Measurements from ENCODE around the gene EYA2.
"Not testable (repeated sequence)": the region's sequence is repeated elsewhere in the genome, so short reads cannot be mapped to it uniquely, and the experiment has no call there.

Gene EYA2, protein sequence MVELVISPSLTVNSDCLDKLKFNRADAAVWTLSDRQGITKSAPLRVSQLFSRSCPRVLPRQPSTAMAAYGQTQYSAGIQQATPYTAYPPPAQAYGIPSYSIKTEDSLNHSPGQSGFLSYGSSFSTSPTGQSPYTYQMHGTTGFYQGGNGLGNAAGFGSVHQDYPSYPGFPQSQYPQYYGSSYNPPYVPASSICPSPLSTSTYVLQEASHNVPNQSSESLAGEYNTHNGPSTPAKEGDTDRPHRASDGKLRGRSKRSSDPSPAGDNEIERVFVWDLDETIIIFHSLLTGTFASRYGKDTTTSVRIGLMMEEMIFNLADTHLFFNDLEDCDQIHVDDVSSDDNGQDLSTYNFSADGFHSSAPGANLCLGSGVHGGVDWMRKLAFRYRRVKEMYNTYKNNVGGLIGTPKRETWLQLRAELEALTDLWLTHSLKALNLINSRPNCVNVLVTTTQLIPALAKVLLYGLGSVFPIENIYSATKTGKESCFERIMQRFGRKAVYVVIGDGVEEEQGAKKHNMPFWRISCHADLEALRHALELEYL

DNA sequence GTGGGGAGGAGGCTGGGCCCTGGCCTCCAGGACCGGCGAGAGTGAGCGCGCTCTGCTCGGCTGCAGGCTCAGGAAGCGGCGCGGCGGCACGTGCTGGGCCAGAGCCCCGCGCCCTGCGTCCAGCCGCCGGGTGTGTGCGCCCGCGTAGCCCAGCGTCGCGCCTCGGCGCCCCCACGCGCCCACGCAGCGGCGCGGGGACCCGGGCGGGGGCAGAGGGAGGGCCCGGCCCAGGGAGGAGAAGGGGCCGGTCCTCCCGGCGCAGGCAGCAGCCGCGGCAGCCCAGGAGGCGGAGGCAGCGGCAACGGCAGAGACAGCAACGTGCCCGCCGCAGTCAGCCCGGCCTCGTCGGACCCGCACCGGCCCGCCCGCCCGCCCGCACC lies at the start of gene EYA2:
EYA2 (plus strand) TSS at position 265 of the 380 bp plus-strand sequence. CDS start 95,168 bp downstream, outside the sequence.
- DNase-seq (ENCODE audit: low read depth in 4 of 4, low spot score in 1 of 4), result no peak

DNA sequence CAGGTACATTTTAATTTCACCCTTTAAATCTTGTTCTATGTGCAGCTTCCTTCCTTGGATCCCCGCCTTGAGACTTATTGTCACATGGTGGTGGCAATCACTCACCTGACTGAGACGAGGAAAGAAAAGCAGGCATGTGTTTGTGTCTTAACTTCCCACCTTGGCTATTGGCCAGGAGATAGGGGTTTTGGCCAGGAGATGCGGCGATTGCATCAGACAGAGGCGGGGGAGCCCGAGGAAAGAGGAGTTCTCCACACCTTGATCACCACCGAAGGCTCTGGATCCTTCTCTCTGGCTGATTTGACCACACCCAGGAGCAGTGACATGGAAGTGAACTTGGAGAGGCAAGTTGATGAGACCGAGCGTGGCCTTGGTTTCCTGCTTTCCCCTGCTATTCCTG lies 49.7 kb upstream of the EYA2 start:
- DNase-seq (ENCODE audit: low read depth in 4 of 4, low spot score in 1 of 4), result no peak

DNA sequence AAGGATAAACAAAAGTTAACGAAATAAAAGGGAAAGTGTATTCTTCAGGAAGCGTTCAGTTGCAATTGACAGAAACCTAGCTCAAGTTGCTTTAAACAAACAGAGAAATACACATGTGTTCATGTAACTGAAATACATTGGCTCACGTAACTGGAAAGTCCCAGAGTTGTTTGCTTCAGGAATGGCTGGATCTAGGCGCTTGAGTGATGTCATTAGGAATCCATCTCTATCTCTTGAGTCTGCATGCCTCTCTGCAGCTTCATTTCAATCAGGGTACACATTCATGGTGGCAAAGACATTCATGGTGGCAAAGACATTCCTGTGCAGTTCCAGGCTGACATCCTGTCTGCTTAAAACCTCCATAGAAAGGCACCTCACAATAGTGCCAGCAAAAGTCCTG lies 45.4 kb upstream of the EYA2 start:
- DNase-seq (ENCODE audit: low read depth in 4 of 4, low spot score in 1 of 4), result no peak

DNA sequence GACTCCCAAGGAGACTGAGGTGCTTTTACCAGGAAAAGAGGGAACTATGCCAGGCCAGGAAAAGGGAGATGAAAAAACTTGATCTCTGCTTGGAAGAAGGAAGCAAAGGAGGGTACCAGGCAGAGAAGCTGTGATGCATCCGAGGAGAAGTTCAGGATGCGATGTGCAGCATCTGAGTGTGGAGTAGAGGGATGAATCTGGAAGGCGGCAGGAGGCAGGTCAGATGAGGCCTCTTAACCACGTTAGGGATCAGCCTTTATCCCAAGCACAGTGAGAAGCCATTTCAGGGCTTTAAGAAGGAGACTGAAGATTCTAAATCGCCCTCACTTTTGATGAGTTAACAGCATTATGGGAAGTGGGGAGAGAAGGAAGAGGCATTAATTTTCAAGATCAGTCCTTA lies 44.9 kb upstream of the EYA2 start:
- no peak for DNase-seq (ENCODE audit: low read depth in 4 of 4, low spot score in 1 of 4)

DNA sequence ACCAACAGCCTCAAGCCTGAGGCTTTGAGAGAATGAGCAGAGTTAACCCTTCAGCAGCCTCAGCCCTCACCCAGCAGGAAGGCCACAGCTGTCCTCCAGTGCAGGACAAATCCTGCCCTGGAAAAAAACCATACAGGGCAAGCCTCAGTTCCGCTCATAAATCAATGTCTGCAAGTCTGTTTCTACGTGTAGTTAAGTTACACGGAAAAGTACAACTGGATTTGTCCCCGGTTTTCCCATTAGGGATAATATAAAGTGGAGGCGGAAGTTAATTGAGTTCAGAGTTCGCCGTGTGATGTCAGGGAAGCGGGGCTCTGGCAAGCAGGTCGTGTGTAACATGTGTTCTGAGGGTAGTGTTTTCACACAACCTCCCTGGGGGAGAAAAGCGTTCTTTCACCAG lies 44.2 kb upstream of the EYA2 start:
- no peak for DNase-seq (ENCODE audit: low read depth in 4 of 4, low spot score in 1 of 4)

DNA sequence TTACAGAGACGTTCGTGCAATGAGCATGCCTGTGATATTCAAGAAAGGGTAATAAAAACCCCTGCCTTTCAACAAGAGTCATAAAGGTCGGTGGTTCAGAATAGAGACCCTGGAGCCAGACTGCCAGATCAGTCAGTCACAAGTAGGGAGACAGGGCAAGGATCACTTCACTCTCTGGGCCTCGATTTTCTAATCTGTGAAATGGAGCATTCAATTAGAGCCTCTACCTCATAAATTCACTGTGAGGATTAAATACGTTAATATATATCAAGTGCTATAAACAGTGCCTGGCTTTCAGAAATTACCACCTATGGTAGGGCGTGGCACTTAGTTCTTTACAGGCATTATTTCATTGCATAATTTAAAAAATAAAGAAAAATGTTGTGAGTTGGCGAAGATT lies 43.7 kb upstream of the EYA2 start:
- no peak for DNase-seq (ENCODE audit: low read depth in 4 of 4, low spot score in 1 of 4)

DNA sequence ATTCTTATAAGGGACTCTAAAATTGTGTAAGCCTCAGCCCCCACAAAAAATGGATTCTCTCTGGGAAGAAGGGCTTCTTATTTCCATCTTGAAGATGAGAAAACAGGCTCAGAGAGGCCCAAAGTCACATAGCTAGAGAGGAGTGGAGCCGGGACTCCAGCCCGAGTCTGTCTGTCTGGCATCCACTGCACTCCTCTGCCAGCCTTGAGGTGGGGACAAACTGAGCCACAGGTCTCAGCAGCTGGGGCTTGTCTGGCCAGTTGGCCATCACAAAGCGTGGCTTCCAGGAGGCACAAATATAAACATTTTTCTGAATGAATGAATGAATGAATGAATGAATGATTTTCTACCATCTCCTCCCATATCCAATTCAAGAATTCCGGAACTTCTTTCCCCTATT lies 42.9 kb upstream of the EYA2 start:
- DNase-seq (ENCODE audit: low read depth in 4 of 4, low spot score in 1 of 4), result no peak

DNA sequence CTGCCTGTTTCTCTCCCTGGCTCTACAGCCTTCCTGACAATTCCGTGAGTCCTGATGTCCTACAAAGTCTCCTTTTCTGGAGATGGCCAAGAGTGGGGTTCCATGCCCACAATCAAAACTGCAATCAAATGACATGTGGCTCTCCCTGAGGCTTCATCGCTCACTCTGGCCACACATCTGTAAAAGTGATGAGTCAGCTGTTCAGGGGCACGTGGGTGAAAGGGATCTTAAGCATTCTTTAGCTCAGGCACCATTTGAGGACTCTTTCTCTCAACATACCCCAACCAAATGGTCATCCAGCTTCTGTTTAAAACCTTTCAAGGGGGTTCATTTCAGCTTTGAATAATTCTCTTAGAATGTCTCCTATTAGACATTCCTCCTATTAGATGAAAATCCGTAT lies 42.3 kb upstream of the EYA2 start:
- DNase-seq (ENCODE audit: low read depth in 4 of 4, low spot score in 1 of 4), result no peak

DNA sequence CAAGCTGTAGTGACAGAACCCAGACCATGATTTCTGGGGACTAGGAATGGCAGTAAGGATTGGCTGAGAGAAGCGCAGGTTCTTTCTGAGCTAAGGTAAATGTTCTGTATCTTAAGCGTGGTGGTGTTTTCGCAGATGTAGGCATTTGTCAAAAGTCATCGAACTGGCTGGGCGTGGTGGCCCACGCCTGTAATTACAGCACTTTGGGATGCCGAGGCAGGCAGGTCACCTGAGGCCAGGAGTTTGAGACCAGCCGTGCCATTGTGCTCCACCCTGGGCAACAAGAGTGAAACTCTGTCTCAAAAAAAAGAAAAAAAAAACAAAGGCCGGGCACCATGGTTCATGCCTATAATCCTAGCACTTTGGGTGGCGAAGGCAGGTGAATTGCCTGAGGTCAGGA lies 40.7 kb upstream of the EYA2 start:
- DNase-seq (ENCODE audit: low read depth in 4 of 4, low spot score in 1 of 4), result no peak

DNA sequence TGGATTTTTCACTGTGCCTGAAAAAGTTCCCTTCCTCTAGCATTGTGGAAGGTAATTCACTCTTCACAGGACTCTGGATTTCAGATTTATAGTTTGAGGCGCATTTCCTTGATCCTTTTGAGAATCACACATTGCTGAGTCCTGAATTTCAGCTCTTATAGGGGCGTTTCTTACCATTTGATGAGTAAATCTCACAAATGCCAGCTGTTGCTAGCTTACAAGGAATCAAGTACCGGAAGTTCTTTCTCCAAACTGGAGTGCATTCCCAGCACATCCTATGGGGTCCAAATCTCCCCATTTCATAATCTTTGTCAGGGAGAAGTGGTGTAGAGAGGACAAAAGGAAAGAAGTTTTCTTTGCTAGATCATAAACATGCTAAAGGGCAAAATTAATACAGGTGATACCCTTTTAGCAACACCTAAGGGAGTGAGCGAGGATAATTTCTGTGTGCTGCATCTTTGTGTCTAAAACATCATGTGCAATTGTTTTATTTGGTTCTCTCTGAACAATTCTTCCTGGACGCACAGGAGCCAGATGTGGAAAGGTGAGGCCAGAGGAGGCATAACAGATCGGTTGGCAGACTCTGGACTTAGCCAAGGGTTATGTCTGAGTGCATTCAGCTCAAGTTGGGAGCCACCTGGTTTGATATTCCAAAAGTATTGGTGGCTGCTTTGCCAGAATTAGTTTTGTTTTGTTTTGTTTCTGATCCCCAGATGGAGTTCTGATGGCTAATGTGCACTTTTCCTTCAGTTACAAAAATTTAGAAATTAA lies 37.4 kb upstream of the EYA2 start:
- no peak for DNase-seq (ENCODE audit: low read depth in 4 of 4, low spot score in 1 of 4)

DNA sequence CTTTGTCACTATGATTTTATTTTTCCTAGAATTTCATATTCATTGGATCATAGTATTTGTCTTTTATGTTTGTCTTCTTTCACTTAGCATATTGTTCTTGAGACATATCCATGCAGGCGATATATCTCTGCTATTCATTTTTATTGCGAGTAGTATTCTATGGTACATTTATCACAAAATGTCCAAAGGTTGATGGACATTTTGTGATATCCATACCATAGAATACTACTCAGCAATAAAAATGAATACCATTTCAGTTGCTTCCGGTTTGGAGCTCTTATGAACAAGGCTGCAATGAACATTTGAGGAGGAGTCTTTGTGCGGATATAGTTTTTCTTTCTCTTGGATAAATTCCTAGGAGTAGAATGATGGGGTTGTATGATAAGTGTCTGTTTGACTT lies 28.8 kb upstream of the EYA2 start:
- DNase-seq (ENCODE audit: low read depth in 4 of 4, low spot score in 1 of 4), result no peak

DNA sequence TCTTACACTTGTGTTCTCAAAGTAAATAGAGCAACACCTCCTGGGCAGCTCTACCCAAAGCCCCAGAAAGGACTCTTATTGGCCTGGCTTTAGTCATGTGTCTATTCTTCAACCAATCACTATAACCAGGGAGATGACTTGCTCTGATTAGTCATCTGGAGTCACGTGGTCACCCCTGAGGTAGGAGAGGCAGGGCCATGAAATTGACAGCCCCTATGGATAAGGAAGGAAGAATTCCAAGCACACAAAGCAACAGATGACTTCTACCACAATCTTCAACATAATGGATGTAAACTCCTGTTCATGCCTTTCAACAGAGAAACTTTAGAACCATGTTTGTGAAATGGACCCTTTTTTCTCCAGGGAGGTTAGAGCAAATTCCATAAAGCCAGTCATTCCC lies 24.6 kb upstream of the EYA2 start:
- no peak for DNase-seq (ENCODE audit: low read depth in 4 of 4, low spot score in 1 of 4)

DNA sequence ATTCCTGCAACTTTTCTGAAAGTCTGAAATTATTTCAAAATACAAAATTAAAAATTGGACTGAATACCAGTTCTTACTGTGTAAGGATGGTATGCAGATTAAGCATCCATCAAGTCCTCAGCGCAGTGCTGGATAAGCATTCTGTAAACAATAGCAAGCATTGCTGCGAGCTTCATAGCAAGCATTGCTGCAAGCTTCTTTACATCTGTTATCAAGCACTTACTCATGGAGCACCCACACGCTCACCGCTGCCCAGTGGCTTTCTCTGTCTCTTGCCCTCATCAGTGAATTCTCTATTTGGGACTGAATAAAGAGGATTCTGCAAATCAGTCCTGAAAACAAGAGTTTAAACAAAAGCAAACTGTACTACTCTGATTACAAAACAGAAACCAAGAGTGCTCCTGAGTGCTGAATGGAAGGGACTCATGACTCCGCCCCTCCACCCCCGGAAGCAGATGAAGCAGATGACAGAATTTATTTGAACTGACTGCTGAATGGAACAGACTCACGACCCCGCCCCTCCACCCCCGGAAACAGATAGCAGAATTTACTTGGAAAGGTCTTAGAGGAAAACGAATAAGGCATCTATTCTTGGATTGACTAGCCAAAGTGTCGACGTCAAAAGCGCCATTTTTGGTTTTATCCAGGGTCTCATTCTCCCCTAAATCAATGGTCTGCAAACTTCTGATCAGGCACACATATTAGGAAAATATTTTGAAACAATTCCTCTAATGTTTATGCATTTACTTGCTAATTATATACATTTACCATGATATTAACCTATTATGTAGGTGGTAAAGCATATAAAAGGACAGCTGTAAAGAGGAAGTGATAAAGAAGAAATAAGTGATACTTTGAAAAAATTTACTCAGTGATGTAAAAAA lies 22.1 kb upstream of the EYA2 start:
- DNase-seq (ENCODE audit: low read depth in 4 of 4, low spot score in 1 of 4), result no peak

DNA sequence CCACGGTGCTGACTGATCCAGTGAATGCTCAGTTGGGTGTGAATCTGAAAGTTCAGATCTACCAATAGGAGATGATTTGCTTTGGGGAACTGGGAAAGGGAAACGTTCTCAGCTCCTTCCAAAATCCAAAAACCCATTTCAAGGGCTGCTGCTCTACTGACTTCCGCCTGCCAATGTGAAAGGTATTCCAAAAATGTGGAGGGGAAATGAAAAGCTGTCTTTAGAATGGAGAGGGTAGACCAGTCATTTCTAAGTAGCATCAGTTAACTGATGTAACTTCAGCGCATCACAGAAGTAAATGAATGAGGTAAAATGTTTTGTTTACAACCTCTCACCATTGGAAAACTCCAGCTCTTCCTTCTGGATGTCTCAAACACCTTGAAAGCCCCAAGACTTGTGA lies 19.6 kb upstream of the EYA2 start:
- no peak for DNase-seq (ENCODE audit: low read depth in 4 of 4, low spot score in 1 of 4)

DNA sequence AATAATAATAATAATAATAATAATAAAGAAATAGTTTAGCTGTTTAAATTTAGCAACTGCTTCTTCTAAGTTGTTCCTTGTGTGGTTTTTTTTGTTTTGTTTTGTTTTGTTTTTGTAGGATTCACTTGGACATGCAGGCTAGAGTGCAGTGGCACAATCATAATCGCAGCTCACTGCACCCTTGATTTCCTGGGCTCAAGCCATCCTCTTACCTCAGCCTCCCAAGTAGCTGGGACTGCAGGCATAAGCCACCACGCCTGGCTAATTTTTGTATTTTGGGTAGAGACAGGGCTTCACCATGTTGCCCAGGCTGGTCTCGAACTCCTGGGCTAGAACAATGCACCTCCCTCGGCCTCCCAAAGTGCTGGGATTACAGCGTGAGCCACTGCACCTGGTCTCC lies 15.3 kb upstream of the EYA2 start:
- DNase-seq (ENCODE audit: low read depth in 4 of 4, low spot score in 1 of 4), result no peak

DNA sequence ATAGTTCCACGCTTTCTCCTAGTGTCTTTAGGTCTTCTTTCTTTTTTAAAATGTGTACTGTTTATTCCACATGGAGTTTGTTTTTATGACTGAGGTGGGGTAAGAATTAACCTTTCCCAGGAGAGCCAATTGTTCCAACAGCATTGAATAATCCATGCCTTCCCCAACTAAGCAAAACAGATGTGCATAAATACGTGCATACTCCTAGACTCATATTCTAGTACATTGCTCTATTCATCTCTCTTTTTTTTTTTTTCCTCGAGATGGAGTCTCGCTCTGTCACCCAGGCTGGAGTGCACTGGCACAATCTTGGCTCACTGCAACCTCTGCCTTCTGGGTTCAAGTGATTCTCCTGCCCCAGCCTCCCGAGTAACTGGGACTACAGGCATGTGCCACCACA lies 14.7 kb upstream of the EYA2 start:
- not testable (repeated sequence) for DNase-seq (ENCODE audit: low read depth in 4 of 4, low spot score in 1 of 4)

DNA sequence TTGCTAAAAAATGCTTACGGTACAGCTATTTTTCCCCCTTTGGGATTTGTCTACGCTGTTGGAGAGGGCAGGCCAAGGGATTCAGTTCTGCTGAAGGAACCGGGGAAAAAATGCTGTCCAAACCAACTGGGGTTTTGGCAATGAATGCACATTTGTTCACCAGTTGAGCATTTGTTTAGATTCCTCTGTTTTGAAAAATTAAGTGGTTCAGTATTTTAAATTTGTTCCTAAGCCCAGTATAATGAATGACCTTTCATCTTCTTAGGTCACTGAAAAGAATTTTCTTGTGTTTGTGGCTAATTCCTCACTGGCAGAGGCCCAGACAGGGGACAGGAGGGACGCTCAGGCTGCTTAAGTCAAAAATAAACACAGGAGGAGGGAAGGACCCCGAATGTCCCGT lies 10.8 kb upstream of the EYA2 start:
- no peak for DNase-seq (ENCODE audit: low read depth in 4 of 4, low spot score in 1 of 4)

DNA sequence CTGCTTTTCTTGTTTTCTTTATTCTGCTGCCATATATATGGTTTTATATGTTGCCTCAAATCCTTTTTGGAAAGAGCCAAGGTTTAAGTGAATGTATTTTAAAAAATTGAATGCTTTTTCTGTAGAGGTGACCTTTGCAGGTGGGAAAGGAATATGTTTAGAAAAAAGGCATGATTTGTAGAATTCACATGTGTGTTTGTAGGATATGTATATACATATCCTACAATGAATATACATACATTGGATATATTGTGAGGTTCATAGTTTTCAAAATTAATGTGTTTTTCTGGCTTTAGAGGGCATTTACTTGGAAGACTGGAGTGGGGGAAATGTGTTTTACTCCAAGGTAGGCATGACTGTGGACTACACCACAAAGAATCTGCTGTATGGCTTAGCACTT lies 4.0 kb upstream of the EYA2 start:
- no peak for DNase-seq (ENCODE audit: low read depth in 4 of 4, low spot score in 1 of 4)

DNA sequence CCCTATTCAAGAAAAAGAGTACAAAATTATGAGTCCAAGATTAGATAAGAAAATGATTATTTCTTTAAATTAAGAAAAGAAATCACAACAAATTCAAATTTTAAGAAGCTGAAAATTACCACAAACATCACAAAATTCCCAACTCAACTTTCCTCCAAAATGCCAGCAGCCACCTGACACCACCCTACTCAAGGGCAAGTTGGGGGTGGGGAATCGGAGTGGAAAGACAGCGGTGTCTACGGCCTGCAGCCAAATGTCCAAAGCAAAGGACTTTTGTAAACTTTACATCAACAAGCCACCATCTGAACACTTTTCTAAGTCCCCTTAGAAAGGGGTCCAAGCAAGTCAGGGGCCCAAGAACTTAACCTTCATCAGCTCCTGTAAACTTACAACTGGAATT lies 1.6 kb upstream of the EYA2 start:
- DNase-seq (ENCODE audit: low read depth in 4 of 4, low spot score in 1 of 4), result no peak

DNA sequence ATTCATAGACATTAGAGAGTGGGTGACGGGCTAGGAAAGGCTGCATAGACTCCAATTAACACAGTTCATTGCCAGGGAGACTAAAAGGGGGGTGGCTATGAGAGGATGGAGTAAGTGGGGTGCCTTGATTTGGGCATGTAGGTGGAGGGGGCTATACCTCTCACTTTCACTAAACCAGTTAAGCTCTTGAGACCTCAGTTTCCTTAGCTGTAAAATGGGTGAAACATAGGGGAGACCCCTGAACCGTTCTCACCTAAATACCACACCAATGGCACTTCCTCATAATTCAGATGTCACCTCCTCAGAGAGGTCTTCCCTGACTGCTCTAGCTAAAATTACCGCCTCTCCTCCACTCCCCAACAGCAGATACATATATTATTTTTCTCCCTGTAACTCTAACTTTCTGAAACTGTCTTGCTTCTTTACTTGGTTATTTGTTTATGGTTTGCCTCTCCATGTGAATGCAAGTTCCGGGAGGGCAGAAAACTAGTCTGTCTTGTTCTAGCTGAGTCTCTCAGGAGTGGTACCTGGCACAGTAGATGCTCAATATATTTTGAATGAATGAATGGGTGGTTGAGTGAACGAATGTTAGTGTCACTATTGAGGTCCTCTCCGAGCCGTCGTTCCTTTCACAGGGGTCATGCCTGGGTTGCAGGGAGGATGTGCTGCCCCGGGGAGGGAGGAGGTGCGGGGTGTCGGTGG lies 615 bp upstream of the EYA2 start:
- no peak for DNase-seq (ENCODE audit: low read depth in 4 of 4, low spot score in 1 of 4)

Data from stimulated activated CD4-positive, alpha-beta T cell treated with anti-CD3 and anti-CD28 coated beads, Interleukin-1b, Interleukin-23, amount 100 ng/mL, for 24 hours (primary cell).